ENCODE data around the gene TACC2. TPM values are rescaled to one million over a fixed set of nuclear protein-coding genes. Genes with fewer than 3 reads are reported as not detected.

TACC2 gene
- total RNA-seq, 2 experiments from 2014 or later, result not detected

- no peaks in the 10 kb centered on the region for H3K9me3 Mint-ChIP-seq
- ChIA-PET POLR2A (no interaction called here), CTCF (no interaction called here)
- H3K27me3 Mint-ChIP-seq, result peaks cover 28% of the 10 kb centered on the region
- no peak overlapping the region for H3K4me3 ChIP-seq (ENCODE audit: low read length)
- no peaks in the 10 kb centered on the region for H3K27me3 ChIP-seq (ENCODE audit: control insufficient read depth in 1 of 2, insufficient read depth in 2 of 2, low read length in 2 of 2)
- no peaks in the 10 kb centered on the region for H3K4me1 Mint-ChIP-seq (ENCODE audit: low read depth)
- DNase-seq (no peak), ATAC-seq (ENCODE audit: poor library complexity) (no peak)
- H3K27ac Mint-ChIP-seq, result no peak overlapping the region
- H3K36me3 Mint-ChIP-seq (ENCODE audit: low read depth), result no peaks in the 10 kb centered on the region
- no peak overlapping the region for H3K4me3 Mint-ChIP-seq
- no peaks in the 10 kb centered on the region for H3K4me1 ChIP-seq (ENCODE audit: insufficient read depth, low read length)
- no peak overlapping the region for H3K27ac ChIP-seq (ENCODE audit: low read depth in 1 of 2, low read length in 2 of 2)
- no peaks in the 10 kb centered on the region for H3K9me3 ChIP-seq (ENCODE audit: control insufficient read depth in 1 of 2, insufficient read depth in 1 of 2, low read length in 2 of 2)
- H3K36me3 ChIP-seq (ENCODE audit: insufficient read depth, low read length), result no peaks in the 10 kb centered on the region
- intact Hi-C loops (cut with DNase I, micrococcal nuclease), result no loop called here
- TF ChIP-seq, protein P1, sequence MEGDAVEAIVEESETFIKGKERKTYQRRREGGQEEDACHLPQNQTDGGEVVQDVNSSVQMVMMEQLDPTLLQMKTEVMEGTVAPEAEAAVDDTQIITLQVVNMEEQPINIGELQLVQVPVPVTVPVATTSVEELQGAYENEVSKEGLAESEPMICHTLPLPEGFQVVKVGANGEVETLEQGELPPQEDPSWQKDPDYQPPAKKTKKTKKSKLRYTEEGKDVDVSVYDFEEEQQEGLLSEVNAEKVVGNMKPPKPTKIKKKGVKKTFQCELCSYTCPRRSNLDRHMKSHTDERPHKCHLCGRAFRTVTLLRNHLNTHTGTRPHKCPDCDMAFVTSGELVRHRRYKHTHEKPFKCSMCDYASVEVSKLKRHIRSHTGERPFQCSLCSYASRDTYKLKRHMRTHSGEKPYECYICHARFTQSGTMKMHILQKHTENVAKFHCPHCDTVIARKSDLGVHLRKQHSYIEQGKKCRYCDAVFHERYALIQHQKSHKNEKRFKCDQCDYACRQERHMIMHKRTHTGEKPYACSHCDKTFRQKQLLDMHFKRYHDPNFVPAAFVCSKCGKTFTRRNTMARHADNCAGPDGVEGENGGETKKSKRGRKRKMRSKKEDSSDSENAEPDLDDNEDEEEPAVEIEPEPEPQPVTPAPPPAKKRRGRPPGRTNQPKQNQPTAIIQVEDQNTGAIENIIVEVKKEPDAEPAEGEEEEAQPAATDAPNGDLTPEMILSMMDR (IDR thresholded peaks at IDR 0.05), result no peak
Measured at GRCh38 chr10:122281018-122281626, 292.2 kb downstream of the TACC2 start.

DNA sequence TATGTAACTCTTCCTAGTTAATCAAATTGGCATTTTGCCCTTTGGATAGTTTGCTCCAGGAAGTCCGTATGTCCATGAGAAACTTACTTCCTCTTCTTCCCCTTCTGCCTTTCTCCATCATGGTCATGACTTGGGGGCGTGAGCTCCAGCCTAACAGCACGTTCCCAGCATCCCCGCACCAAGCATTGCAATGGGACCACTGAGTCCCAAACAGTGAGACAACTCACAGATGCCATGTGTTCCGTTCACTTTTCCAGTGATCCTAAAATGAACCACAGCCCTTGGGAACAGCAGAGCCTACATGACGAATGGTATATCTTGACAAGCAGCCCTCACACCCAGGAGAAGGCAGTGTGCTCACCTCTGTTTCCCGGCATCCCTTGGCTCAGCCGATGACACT lies 292.8 kb downstream of the TACC2 start:
- Mint-ChIP-seq H3K4me1 (ENCODE audit: low read depth) (no peaks in the 10 kb centered on the region), H3K27ac (no peak overlapping the region), H3K36me3 (ENCODE audit: low read depth) (no peaks in the 10 kb centered on the region), H3K4me3 (no peak overlapping the region), H3K27me3 (peaks cover 28% of the 10 kb centered on the region), H3K9me3 (no peaks in the 10 kb centered on the region)
- Histone ChIP-seq H3K27ac (ENCODE audit: low read depth in 1 of 2, low read length in 2 of 2) (no peak overlapping the region), H3K36me3 (ENCODE audit: insufficient read depth, low read length) (no peaks in the 10 kb centered on the region), H3K27me3 (ENCODE audit: control insufficient read depth in 1 of 2, insufficient read depth in 2 of 2, low read length in 2 of 2) (no peaks in the 10 kb centered on the region), H3K4me1 (ENCODE audit: insufficient read depth, low read length) (no peaks in the 10 kb centered on the region), H3K9me3 (ENCODE audit: control insufficient read depth in 1 of 2, insufficient read depth in 1 of 2, low read length in 2 of 2) (no peaks in the 10 kb centered on the region), H3K4me3 (ENCODE audit: low read length) (no peak overlapping the region)
- TF ChIP-seq, protein P1 (IDR thresholded peaks at IDR 0.05), result no peak
- CTCF ChIA-PET, result no interaction called here
- ATAC-seq (ENCODE audit: poor library complexity) (no peak), DNase-seq (no peak)
- intact Hi-C loops (cut with DNase I, micrococcal nuclease), result no loop called here
- POLR2A ChIA-PET, result no interaction called here

DNA sequence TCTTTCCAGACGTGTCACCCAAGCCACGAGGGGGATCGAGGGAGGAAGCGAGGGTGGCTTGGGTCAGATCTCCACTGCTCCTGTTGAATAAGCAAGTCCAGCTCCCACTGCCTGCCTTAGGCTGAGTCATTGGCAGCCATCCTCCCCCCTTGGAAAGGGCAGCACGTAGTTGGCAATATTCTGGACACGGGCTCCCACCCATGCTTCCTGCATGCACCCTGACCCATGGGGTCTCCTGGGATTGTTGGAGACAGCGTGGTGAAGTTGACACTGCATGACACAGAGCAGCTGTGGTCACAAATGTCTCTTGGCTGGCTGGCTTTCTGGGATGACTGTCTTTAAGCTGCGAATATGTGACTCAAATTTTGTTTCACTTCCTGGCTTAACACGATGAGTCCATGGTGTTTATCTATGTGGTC lies 293.3 kb downstream of the TACC2 start:
- CTCF ChIA-PET, result no interaction called here

More for the DNA sequence above, 293.3 kb downstream of the TACC2 start:
- no peaks in the 10 kb centered on the region for H3K9me3 ChIP-seq (ENCODE audit: control insufficient read depth in 1 of 2, insufficient read depth in 1 of 2, low read length in 2 of 2)
- H3K27me3 ChIP-seq (ENCODE audit: control insufficient read depth in 1 of 2, insufficient read depth in 2 of 2, low read length in 2 of 2), result no peaks in the 10 kb centered on the region
- H3K4me3 Mint-ChIP-seq, result no peak overlapping the region
- no peak overlapping the region for H3K27ac ChIP-seq (ENCODE audit: low read depth in 1 of 2, low read length in 2 of 2)
- H3K27ac Mint-ChIP-seq, result no peak overlapping the region
- TF ChIP-seq, protein P1 (IDR thresholded peaks at IDR 0.05), result no peak
- intact Hi-C loops (cut with DNase I, micrococcal nuclease), result no loop called here
- no peaks in the 10 kb centered on the region for H3K4me1 ChIP-seq (ENCODE audit: insufficient read depth, low read length)
- no peaks in the 10 kb centered on the region for H3K36me3 Mint-ChIP-seq (ENCODE audit: low read depth)
- ATAC-seq (ENCODE audit: poor library complexity) (no peak), DNase-seq (no peak)
- no peaks in the 10 kb centered on the region for H3K9me3 Mint-ChIP-seq
- POLR2A ChIA-PET, result no interaction called here
- H3K4me1 Mint-ChIP-seq (ENCODE audit: low read depth), result no peaks in the 10 kb centered on the region
- no peaks in the 10 kb centered on the region for H3K36me3 ChIP-seq (ENCODE audit: insufficient read depth, low read length)
- no peak overlapping the region for H3K4me3 ChIP-seq (ENCODE audit: low read length)
- peaks cover 28% of the 10 kb centered on the region for H3K27me3 Mint-ChIP-seq
